ENCODE results near the gene TRPM4.
"Not testable (repeated sequence)": the region's sequence is repeated elsewhere in the genome, so short reads cannot be mapped to it uniquely, and the experiment has no call there.

The TRPM4 gene

GRCh38 chr19:49200238-49200862 is 42.8 kb downstream of the TRPM4 start:
- no peak overlapping the region for H3K27ac ChIP-seq (ENCODE audit: low read length)
- no peak overlapping the region for H3K4me3 ChIP-seq (ENCODE audit: low read length)
- no peak for DNase-seq

GRCh38 chr19:49201042-49201441 is 43.5 kb downstream of the TRPM4 start:
- no peaks in the 10 kb centered on the region for H3K36me3 ChIP-seq (replicated peaks; ENCODE audit: insufficient read depth, low read length)
- H3K9me3 ChIP-seq (replicated peaks; ENCODE audit: insufficient read depth, low read length): no peaks in the 10 kb centered on the region
- H2AFZ ChIP-seq (ENCODE audit: low read length): no peak overlapping the region
- TF ChIP-seq CTCF (IDR thresholded peaks at IDR 0.05; ENCODE audit: low read length) (no peak), EZH2 (optimal IDR thresholded peaks at IDR 0.05; ENCODE audit: low read depth, low read length) (no peak), EZH2phosphoT487 (IDR thresholded peaks at IDR 0.05; ENCODE audit: low read length) (no peak)
- no peaks in the 10 kb centered on the region for H4K20me1 ChIP-seq (ENCODE audit: insufficient read depth, low read length)
- H3K4me2 ChIP-seq (ENCODE audit: low read depth, low read length): no peak overlapping the region
- H3K79me2 ChIP-seq (ENCODE audit: low read length): no peaks in the 10 kb centered on the region
- H3K4me3 ChIP-seq (ENCODE audit: low read length): no peak overlapping the region
- peaks cover 3% of the 10 kb centered on the region; the same call in 1 of the 2 replicates for H3F3A ChIP-seq (ENCODE audit: insufficient read depth, low read length)
- H3K4me1 ChIP-seq (ENCODE audit: low read length): peaks cover 6% of the 10 kb centered on the region
- no peak overlapping the region for H3K9ac ChIP-seq (ENCODE audit: low read length)
- H3K27ac ChIP-seq (ENCODE audit: low read length): no peak overlapping the region
- H3K27me3 ChIP-seq (replicated peaks; ENCODE audit: insufficient read depth, low read length): peaks cover 8% of the 10 kb centered on the region; the same call in 1 of the 2 replicates
- no peak for DNase-seq
- H3K9me2 ChIP-seq (replicated peaks; ENCODE audit: insufficient read depth, low read length): no peaks in the 10 kb centered on the region

More at GRCh38 chr19:49200238-49200862, 42.8 kb downstream of the TRPM4 start:
- H3K79me2 ChIP-seq (ENCODE audit: low read length): no peaks in the 10 kb centered on the region
- H2AFZ ChIP-seq (ENCODE audit: low read length): no peak overlapping the region
- no peak overlapping the region for H3K4me2 ChIP-seq (ENCODE audit: low read depth, low read length)
- H3K9ac ChIP-seq (ENCODE audit: low read length): no peak overlapping the region
- no peaks in the 10 kb centered on the region for H3K36me3 ChIP-seq (replicated peaks; ENCODE audit: insufficient read depth, low read length)
- H3K9me2 ChIP-seq (replicated peaks; ENCODE audit: insufficient read depth, low read length): no peaks in the 10 kb centered on the region
- TF ChIP-seq EZH2phosphoT487 (IDR thresholded peaks at IDR 0.05; ENCODE audit: low read length) (no peak), CTCF (IDR thresholded peaks at IDR 0.05; ENCODE audit: low read length) (no peak), EZH2 (optimal IDR thresholded peaks at IDR 0.05; ENCODE audit: low read depth, low read length) (no peak)
- H3K9me3 ChIP-seq (replicated peaks; ENCODE audit: insufficient read depth, low read length): no peaks in the 10 kb centered on the region
- peaks cover 3% of the 10 kb centered on the region; the same call in 1 of the 2 replicates for H3F3A ChIP-seq (ENCODE audit: insufficient read depth, low read length)
- peaks cover 9% of the 10 kb centered on the region for H3K27me3 ChIP-seq (replicated peaks; ENCODE audit: insufficient read depth, low read length)
- peaks cover 6% of the 10 kb centered on the region for H3K4me1 ChIP-seq (ENCODE audit: low read length)
- H4K20me1 ChIP-seq (ENCODE audit: insufficient read depth, low read length): no peaks in the 10 kb centered on the region

- Histone ChIP-seq H3F3A (ENCODE audit: insufficient read depth, low read length) (peaks cover 14% of the 10 kb centered on the region), H3K9me2 (replicated peaks; ENCODE audit: insufficient read depth, low read length) (no peaks in the 10 kb centered on the region), H3K36me3 (replicated peaks; ENCODE audit: insufficient read depth, low read length) (no peaks in the 10 kb centered on the region), H3K4me3 (ENCODE audit: low read length) (no peak overlapping the region), H3K27ac (ENCODE audit: low read length) (no peak overlapping the region), H3K79me2 (ENCODE audit: low read length) (no peaks in the 10 kb centered on the region), H2AFZ (ENCODE audit: low read length) (no peak overlapping the region), H4K20me1 (ENCODE audit: insufficient read depth, low read length) (no peaks in the 10 kb centered on the region), H3K4me2 (ENCODE audit: low read depth, low read length) (no peak overlapping the region), H3K9ac (ENCODE audit: low read length) (no peak overlapping the region), H3K9me3 (replicated peaks; ENCODE audit: insufficient read depth, low read length) (no peaks in the 10 kb centered on the region), H3K27me3 (replicated peaks; ENCODE audit: insufficient read depth, low read length) (0 out of 2 replicates have a peak, but pooled peaks cover 4% of the 10 kb centered on the region), H3K4me1 (ENCODE audit: low read length) (peaks cover 14% of the 10 kb centered on the region)
- DNase-seq: no peak
- no peak for TF ChIP-seq EZH2phosphoT487 (IDR thresholded peaks at IDR 0.05; ENCODE audit: low read length)
- no peak for TF ChIP-seq EZH2 (optimal IDR thresholded peaks at IDR 0.05; ENCODE audit: low read depth, low read length)
- TF ChIP-seq CTCF (IDR thresholded peaks at IDR 0.05; ENCODE audit: low read length): no peak
These were observed 47.5 kb downstream of the TRPM4 start for GRCh38 chr19:49205114-49205513.

GRCh38 chr19:49209502-49209901 is 51.9 kb downstream of the TRPM4 start:
- not testable (repeated sequence) for DNase-seq; H2AFZ ChIP-seq (ENCODE audit: low read length); H3K9ac ChIP-seq (ENCODE audit: low read length); H4K20me1 ChIP-seq (ENCODE audit: insufficient read depth, low read length); H3K36me3 ChIP-seq (replicated peaks; ENCODE audit: insufficient read depth, low read length); H3K4me3 ChIP-seq (ENCODE audit: low read length); H3K79me2 ChIP-seq (ENCODE audit: low read length); H3K27ac ChIP-seq (ENCODE audit: low read length); H3K27me3 ChIP-seq (replicated peaks; ENCODE audit: insufficient read depth, low read length); H3K4me2 ChIP-seq (ENCODE audit: low read depth, low read length); H3K9me3 ChIP-seq (replicated peaks; ENCODE audit: insufficient read depth, low read length); H3K9me2 ChIP-seq (replicated peaks; ENCODE audit: insufficient read depth, low read length)
- Histone ChIP-seq H3F3A (ENCODE audit: insufficient read depth, low read length) (peaks cover 18% of the 10 kb centered on the region), H3K4me1 (ENCODE audit: low read length) (peaks cover 17% of the 10 kb centered on the region)

All from MM.1S (cell line).